ENCODE data around the gene EEIG2.

DNA sequence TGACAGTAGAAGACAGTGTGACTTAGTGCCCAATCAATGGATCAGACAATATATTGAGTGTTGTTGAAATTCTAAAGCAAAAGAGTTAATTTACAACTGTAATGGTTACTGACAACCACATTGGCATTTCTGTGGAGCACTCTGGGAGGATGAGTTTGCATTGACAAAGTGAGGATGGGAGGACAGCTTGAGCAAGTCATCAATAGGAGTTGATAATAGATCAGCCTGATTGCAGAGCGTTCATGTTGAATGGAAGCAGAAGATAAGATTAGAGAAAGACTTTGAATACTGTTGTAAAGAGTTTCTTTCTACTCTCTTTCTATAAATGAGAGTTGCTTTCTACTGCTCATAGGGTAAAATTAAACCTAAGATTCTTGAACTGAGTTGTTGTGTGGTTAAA, 3.9 kb downstream of the EEIG2 start:
- no peak for TF ChIP-seq CTCF (IDR thresholded peaks at IDR 0.05)
- TF ChIP-seq POLR2A (IDR thresholded peaks at IDR 0.05) = no peak
- TF ChIP-seq POLR2AphosphoS5 (IDR thresholded peaks at IDR 0.05) = no peak
